D721Med (cell line): ENCODE results near the gene LAMA3.

ENCODE experiments used
- DNase-seq: peaks from one replicate; pipeline ENCODE4 v3.0.0; 2011; ENCODE audit warnings: low spot score; ENCODE audit not compliant: insufficient read length
- FAIRE-seq: peaks from 2 replicates; lab custom pipeline; 2011; peaks lifted over from hg19 to GRCh38; lab: Jason Lieb, UNC
- CTCF ChIP-seq: IDR thresholded peaks from 2 replicates; pipeline ENCODE4 v1.5.1; 2012; ENCODE audit warnings: mild to moderate bottlenecking, control low read depth; ENCODE audit not compliant: insufficient read depth; ENCODE audit errors: missing control alignments

Gene LAMA3

GRCh38 chr18:23977719-23978483 lies 288.6 kb downstream of the LAMA3 start:
- DNase-seq (no peak), FAIRE-seq (peak; percentile 70)
- no peak for TF ChIP-seq CTCF

GRCh38 chr18:23981369-23981980 lies 292.2 kb downstream of the LAMA3 start:
- FAIRE-seq, result peak; percentile 99
- no peak for TF ChIP-seq CTCF
- peak; percentile 53 for DNase-seq

- no peak for TF ChIP-seq CTCF
- DNase-seq, result no peak
Observed at GRCh38 chr18:23982155-23983079, 293.2 kb downstream of the LAMA3 start.

GRCh38 chr18:23983112-23983511 lies 293.9 kb downstream of the LAMA3 start:
- FAIRE-seq, result peak; percentile 35
- no peak for TF ChIP-seq CTCF
- no peak for DNase-seq

More at GRCh38 chr18:23982155-23983079, 293.2 kb downstream of the LAMA3 start:
- FAIRE-seq, result peak; percentile 96

- FAIRE-seq, result peak; percentile 69
- no peak for TF ChIP-seq CTCF
Observed at GRCh38 chr18:23986600-23987359, 297.5 kb downstream of the LAMA3 start.

More at GRCh38 chr18:23986600-23987359, 297.5 kb downstream of the LAMA3 start:
- DNase-seq, result no peak
